ENCODE measurements around the gene TMEM63C.
"Not testable (repeated sequence)": the region's sequence is repeated elsewhere in the genome, so short reads cannot be mapped to it uniquely, and the experiment has no call there.

Gene TMEM63C

DNA sequence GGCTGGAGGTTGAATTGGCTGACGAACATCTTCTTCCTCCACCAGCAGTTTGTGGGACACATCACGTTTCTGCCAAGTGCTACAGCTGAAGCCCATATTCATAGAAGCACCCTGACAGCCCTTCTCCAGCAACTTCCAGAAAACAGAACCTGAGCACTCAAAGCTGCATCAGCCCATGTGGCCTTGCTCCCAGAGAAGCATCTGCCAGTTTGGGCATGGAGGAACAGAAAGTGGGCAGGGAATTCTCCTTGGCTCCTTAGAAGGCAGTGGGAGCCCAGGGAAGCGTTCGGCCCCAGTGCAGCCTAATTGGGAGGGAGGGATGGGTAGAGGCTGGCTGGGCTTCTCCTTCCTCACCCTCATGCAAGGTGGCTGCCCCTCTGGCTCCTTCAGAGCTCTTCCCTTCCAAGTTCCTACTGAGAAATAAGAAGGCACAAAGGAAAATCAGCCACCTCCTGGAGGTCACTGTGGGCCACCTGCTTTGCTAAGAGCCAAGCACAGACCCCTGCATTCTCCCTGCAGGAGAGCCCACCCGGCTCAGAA lies 93.5 kb downstream of the TMEM63C start:
- peak in 21 of 58 donors; percentile 9 to 48 (median 25) for DNase-seq

DNA sequence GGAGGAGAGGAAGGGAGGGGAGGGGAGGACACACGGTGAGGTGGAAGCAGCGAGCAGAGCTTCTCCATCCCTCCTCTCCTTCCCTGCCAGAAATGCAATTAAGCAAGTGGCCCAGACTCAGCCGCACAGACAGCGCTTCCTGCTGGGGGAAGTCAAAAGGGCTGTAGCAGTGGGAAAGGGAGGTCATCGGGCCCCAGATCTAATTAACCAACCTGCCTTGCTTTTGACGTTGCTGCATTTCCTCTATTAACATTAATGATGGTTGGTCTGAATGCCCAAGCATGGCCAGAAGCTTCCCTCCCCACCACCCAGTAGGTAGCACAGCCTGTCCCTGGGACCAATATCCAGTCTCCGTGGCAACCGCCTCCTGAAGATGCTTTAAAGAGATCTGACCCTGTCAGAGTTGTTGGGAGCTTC lies 94.0 kb downstream of the TMEM63C start:
- peak in 2 of 58 donors; percentile 36 to 37 for DNase-seq

DNA sequence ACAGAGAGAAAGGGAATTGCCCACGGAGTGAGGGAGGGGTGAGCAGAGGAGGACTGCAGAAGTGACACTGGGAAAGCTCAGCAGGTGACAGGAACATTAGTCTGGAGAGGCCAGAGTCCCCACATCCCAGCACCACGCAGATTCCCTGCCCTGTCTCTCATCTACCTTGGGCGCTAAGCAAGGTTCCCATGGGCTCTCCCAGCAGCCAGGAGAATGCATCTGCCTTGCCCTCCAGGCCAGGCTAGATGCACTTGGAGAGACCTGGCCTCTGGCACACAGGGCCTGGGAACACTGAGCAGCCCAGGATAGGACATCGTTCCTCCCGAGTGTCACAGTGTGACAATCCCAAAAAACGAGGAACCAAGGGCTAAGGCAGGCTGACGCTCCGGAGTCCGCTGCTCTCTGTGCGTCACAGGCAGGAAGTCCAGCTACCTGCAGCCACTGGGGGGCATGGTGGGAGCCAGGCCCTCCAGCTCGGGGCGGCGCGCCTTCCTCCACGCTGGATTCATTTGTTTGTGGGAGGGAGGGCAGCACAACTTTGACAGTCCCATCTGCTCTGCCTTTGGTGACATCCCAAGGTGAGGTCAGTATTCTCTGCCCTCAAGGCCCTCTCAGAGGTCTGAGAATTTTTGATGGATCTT lies 94.8 kb downstream of the TMEM63C start:
- DNase-seq: no peak

GRCh38 chr14:77276959-77277358 lies 95.4 kb downstream of the TMEM63C start:
- no peak for DNase-seq

DNA sequence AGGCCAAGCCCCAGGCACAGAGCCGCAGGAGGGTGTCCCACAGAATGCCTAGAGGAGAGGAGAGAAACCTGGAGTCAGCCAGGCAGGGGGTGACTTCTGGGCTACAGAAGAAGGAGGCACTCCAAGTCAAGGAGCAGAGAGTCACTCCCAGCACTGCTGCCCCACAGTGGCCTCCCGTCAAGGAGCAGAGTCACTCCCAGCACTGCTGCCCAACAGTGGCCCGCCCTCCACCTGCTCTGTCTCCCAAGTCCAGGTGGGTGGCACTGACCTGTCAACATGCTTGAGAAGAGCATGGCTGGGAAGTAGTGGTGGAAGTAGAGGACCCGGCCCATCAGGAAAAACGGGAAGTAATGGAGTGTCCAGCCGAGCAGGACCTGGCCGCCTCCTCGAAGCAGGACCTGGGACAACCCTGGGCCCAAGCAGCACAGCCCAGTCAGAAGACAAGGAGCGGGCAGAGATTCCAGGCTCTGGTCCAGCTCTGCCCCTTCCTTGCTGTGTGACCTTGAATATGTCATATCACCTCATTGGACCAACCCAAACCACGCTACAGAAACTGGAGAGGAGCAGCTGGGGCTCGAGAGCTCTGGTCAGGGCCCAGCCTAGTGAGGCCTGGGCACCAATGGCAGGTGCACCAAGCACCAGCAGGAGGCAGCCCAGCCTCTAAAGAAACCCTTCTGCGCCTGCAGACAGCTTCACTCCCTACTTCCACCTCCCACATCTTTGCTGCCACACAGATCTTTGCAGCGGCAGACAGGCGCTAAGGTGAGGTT lies 97.0 kb downstream of the TMEM63C start:
- no peak for DNase-seq

GRCh38 chr14:77279719-77280118 lies 98.1 kb downstream of the TMEM63C start:
- no peak for DNase-seq

- not testable (repeated sequence) for DNase-seq
These were observed 99.3 kb downstream of the TMEM63C start for GRCh38 chr14:77280921-77281320.

- no peak for DNase-seq
These were observed 100.3 kb downstream of the TMEM63C start for GRCh38 chr14:77281852-77282410.

DNA sequence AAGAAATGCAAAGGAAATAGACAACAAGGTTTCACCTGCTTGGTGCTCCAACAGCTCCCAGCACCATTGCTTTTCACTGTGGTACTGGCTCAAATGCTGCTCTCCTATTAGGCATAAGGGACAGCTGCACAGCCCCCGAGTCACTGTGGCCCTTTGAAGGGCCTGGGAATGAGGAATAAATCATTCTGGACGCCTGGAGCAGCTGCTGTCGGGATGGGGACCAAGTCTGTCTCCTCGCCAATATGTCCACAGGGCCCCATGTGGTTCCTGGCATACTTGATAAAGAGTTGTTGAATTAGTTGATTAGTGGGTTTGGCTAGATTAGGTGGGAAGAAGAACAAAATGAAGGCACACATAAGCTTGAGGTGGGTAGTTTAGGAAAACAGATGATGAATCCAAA lies 102.5 kb downstream of the TMEM63C start:
- no peak for DNase-seq

GRCh38 chr14:77284466-77284865 lies 102.9 kb downstream of the TMEM63C start:
- DNase-seq: peak in 24 of 58 donors; percentile 7 to 69 (median 26)

- DNase-seq: no peak
These were observed 105.0 kb downstream of the TMEM63C start for GRCh38 chr14:77286576-77286975.

- DNase-seq: no peak
These were observed 109.1 kb downstream of the TMEM63C start for GRCh38 chr14:77290705-77291104.

DNA sequence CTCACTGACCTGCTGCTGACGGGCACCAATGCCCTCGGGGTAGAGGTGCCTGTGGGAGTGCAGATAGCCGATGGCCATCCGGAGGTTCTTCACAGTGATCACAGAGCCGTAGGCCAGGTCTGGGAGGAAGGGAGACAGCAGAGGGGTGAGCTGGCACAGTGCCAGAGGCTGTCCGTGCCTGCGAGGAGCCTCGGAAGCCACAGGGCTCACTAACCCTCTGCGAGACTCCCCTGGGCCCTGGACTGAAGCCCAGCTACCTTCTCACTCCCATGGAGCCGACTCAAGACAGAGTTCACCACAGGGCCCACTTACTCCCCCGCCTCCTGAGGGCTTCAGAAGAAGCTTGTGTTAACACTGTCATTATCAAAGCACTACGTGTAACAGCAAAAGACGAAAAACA lies 114.6 kb downstream of the TMEM63C start:
- DNase-seq: peak in 1 of 58 donors; percentile 31

DNA sequence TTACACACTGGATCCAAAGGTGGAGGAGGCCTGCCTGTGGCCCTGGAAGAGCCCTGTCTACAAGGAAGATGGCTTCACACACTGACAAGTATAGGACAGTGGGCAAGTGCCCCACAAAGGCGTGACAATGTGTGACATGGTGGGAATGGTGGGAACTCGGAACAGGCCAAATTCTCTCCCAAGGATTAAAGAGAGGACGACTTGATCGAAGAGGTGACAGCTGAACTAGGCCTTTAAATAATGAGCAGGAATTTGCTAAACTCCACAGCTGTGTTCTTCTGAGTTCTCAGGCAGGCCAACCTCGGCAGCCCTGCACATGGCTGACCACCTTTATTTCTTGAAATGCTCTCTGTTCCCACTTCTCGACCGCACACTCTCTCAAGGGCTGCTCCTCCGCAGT lies 115.3 kb downstream of the TMEM63C start:
- no peak for DNase-seq

GRCh38 chr14:77299771-77300170 lies 118.2 kb downstream of the TMEM63C start:
- DNase-seq: no peak

GRCh38 chr14:77301103-77301502 lies 119.5 kb downstream of the TMEM63C start:
- DNase-seq: peak in 56 of 58 donors; percentile 29 to 90 (median 76)

GRCh38 chr14:77302926-77303325 lies 121.3 kb downstream of the TMEM63C start:
- no peak for DNase-seq

DNA sequence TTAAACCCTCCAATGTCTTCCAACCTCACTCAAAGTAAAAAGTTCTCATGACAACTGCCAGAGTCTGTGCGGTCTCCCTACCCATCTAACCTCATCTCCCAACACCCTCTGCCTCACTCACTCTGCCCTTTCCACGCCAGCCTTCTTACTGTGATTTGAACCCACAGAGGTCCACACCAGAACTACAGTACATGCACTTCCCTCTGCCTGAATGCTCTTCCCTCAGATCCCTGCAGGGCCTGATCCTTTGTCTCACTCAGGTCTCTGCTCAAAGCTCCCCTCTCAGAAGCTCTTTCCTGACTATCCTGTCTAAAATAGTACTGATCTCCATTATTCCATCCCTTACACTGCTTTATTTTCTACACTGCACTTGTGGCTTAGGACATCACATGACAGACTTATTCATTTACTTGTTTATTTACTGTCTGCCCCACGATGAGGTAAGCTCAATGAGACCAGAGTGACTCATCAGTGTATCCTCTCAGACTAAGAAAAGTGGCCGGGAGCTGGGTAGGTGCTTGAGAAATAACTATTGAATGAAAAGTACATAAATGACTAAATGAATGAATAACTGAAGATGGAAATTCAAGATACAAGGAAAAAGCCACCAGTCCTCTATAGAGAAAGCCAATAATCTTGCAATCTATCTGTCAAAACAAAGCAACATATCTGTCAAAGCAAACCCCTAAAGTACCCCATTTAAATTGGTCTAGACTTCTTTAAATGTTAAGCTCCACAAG lies 122.0 kb downstream of the TMEM63C start:
- DNase-seq: peak in 6 of 58 donors; percentile 9 to 49 (median 35)

GRCh38 chr14:77305696-77306095 lies 124.1 kb downstream of the TMEM63C start:
- peak in 43 of 58 donors; percentile 13 to 74 (median 45) for DNase-seq

DNA sequence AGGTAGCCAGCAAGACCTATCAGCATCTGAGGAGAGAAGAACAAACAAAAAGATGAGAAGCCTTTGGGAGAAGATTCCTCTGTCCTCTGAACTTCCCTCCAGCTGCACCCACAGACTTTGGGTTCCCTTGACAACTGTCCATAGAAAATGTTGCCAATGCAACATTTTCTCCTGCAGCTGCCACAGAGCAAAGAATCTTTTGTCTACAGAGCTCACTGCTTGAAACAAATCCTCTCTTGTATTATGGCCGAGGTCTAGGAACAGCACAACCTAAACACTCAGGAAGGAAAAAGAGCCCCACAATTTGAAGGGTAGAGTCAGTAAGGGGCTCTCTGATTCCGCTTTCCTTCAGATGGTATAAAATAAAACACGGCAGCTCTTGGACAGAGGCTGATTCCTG lies 124.8 kb downstream of the TMEM63C start:
- DNase-seq: peak in 44 of 58 donors; percentile 10 to 93 (median 61)

- peak in 45 of 58 donors; percentile 10 to 84 (median 55) for DNase-seq
These were observed 125.4 kb downstream of the TMEM63C start for GRCh38 chr14:77306851-77307496.

Data from anterior cingulate cortex (tissue), 58 donors.